HFFc6 (cell line): ENCODE data around the gene ITGA7. TPM values are rescaled to one million over a fixed set of nuclear protein-coding genes. Genes with fewer than 3 reads are reported as not detected.

Experiments used
- DNase-seq: peaks from one replicate; pipeline ENCODE4 v3.0.0-alpha.2; 2018
- H3K27ac Mint-ChIP-seq: 2 replicates; pipeline ENCODE4 v1.8.0; 2020; ENCODE audit warnings: mild to moderate bottlenecking, mixed read lengths
- H3K27me3 Mint-ChIP-seq: 2 replicates; pipeline ENCODE4 v1.8.0; 2021; ENCODE audit warnings: mild to moderate bottlenecking, moderate library complexity, mixed read lengths; ENCODE audit not compliant: insufficient read depth
- H3K36me3 Mint-ChIP-seq: 2 replicates; pipeline ENCODE4 v1.8.0; 2021; ENCODE audit warnings: low read depth, mixed read lengths
- H3K4me1 Mint-ChIP-seq: 2 replicates; pipeline ENCODE4 v1.8.0; 2020; ENCODE audit warnings: low read depth, mixed read lengths
- H3K4me3 Mint-ChIP-seq: 2 replicates; pipeline ENCODE4 v1.8.0; 2020; ENCODE audit warnings: mild to moderate bottlenecking, moderate library complexity, mixed read lengths
- H3K9me3 Mint-ChIP-seq: 2 replicates; pipeline ENCODE4 v1.8.0; 2020; ENCODE audit warnings: mild to moderate bottlenecking, mixed read lengths
- CTCF ChIP-seq: fragments of 200-600 bp; sonication (generic); IDR thresholded peaks from 2 replicates; pipeline ENCODE4 v1.5.0; 2021; ENCODE audit warnings: antibody characterized with exemption, mild to moderate bottlenecking
- total RNA-seq, 6 experiments: library from RNA; stranded (reverse); fragmentation: NEBNext Ultra II Directional; extraction: Animal tissue kit (Norgen Biotek cat#: 25700); gene quantifications; 2 replicates in 1 of 6; 3 replicates in 5 of 6; pipeline ENCODE4 v1.2.3, GENCODE V29; 2021

ITGA7 gene
- total RNA-seq, 6 experiments from 2014 or later: 0.95 to 2.3 (median 1.2) TPM

- no peak for TF ChIP-seq CTCF
- no peak overlapping the region for H3K4me3 Mint-ChIP-seq
These were observed 3.6 kb downstream of the ITGA7 start for GRCh38 chr12:55703901-55704761.

GRCh38 chr12:55703288-55703687 is 4.4 kb downstream of the ITGA7 start:
- no peak overlapping the region for H3K4me3 Mint-ChIP-seq
- no peak for TF ChIP-seq CTCF
- peaks cover 30% of the 10 kb centered on the region for H3K4me1 Mint-ChIP-seq
- H3K27ac Mint-ChIP-seq: no peak overlapping the region
- H3K36me3 Mint-ChIP-seq: no peaks in the 10 kb centered on the region
- H3K9me3 Mint-ChIP-seq: no peaks in the 10 kb centered on the region
- peaks cover 10% of the 10 kb centered on the region for H3K27me3 Mint-ChIP-seq
- DNase-seq: peak; percentile 23

More at GRCh38 chr12:55703901-55704761, 3.6 kb downstream of the ITGA7 start:
- Mint-ChIP-seq H3K27ac (no peak overlapping the region), H3K36me3 (no peaks in the 10 kb centered on the region), H3K9me3 (no peaks in the 10 kb centered on the region), H3K27me3 (peaks cover 12% of the 10 kb centered on the region), H3K4me1 (peaks cover 38% of the 10 kb centered on the region)
- no peak for DNase-seq

- Mint-ChIP-seq H3K9me3 (no peaks in the 10 kb centered on the region), H3K4me3 (no peak overlapping the region), H3K27ac (no peak overlapping the region), H3K27me3 (peaks cover 8% of the 10 kb centered on the region), H3K4me1 (peaks cover 27% of the 10 kb centered on the region), H3K36me3 (no peaks in the 10 kb centered on the region)
- no peak for TF ChIP-seq CTCF
- no peak for DNase-seq
These were observed 4.8 kb downstream of the ITGA7 start for GRCh38 chr12:55702861-55703260.

GRCh38 chr12:55700255-55701018 is 7.3 kb downstream of the ITGA7 start:
- H3K4me3 Mint-ChIP-seq: no peak overlapping the region
- no peaks in the 10 kb centered on the region for H3K9me3 Mint-ChIP-seq
- no peak for TF ChIP-seq CTCF
- peak; percentile 38 for DNase-seq
- no peaks in the 10 kb centered on the region for H3K36me3 Mint-ChIP-seq
- no peak overlapping the region for H3K27ac Mint-ChIP-seq
- H3K27me3 Mint-ChIP-seq: peaks cover 14% of the 10 kb centered on the region
- peaks cover 19% of the 10 kb centered on the region; the same call in 1 of the 2 replicates for H3K4me1 Mint-ChIP-seq

GRCh38 chr12:55699471-55700055 is 8.1 kb downstream of the ITGA7 start:
- no peak for TF ChIP-seq CTCF
- no peak for DNase-seq
- Mint-ChIP-seq H3K27me3 (peaks cover 18% of the 10 kb centered on the region), H3K4me3 (no peak overlapping the region), H3K4me1 (peaks cover 19% of the 10 kb centered on the region; the same call in 1 of the 2 replicates), H3K27ac (no peak overlapping the region), H3K36me3 (no peaks in the 10 kb centered on the region), H3K9me3 (no peaks in the 10 kb centered on the region)
